WTC11 (cell line): ENCODE measurements around the gene GOLGA8A. TPM values are rescaled to one million over a fixed set of nuclear protein-coding genes. Genes with fewer than 3 reads are reported as not detected.

Source experiments
- ATAC-seq: fragments of 200-7000 bp; cut with Tn5 transposase; 2 replicates; pipeline ENCODE4 v1.10.0; 2021; ENCODE audit warnings: mild to moderate bottlenecking, moderate library complexity
- CTCF ChIA-PET: fragments of 300-600 bp; sonication (Branson Sonifier 250); formaldehyde crosslinking; loops from one replicate; lab custom pipeline; 2021; ENCODE audit warnings: antibody characterized with exemption; lab: Charles Lee
- POLR2A ChIA-PET: fragments of 350-600 bp; sonication (Branson Sonifier 250); formaldehyde crosslinking; loops from one replicate; lab custom pipeline; 2021; ENCODE audit warnings: antibody characterized with exemption; lab: Charles Lee
- DNase-seq: peaks from one replicate; pipeline ENCODE4 v3.0.0; 2021; ENCODE audit warnings: low spot score
- H3K27ac Mint-ChIP-seq: 2 replicates; pipeline ENCODE4 v1.8.0; 2021; ENCODE audit warnings: mixed read lengths
- H3K27me3 Mint-ChIP-seq: 2 replicates; pipeline ENCODE4 v1.8.0; 2021; ENCODE audit warnings: low read depth, mild to moderate bottlenecking, moderate library complexity, mixed read lengths
- H3K36me3 Mint-ChIP-seq: 2 replicates; pipeline ENCODE4 v1.8.0; 2021; ENCODE audit warnings: mixed read lengths
- H3K4me1 Mint-ChIP-seq: 2 replicates; pipeline ENCODE4 v1.8.0; 2022; ENCODE audit warnings: mixed read lengths
- H3K4me3 Mint-ChIP-seq: 2 replicates; pipeline ENCODE4 v1.8.0; 2021; ENCODE audit warnings: mild to moderate bottlenecking, moderate library complexity, mixed read lengths
- H3K9me3 Mint-ChIP-seq: 2 replicates; pipeline ENCODE4 v1.8.0; 2021; ENCODE audit warnings: mixed read lengths
- ATF1 ChIP-seq: sonication (generic); formaldehyde crosslinking; IDR thresholded peaks from 2 replicates; pipeline ENCODE4 v1.8.1; 2023; ENCODE audit warnings: mild to moderate bottlenecking, moderate library complexity, missing genetic modification reagents
- ATF2 ChIP-seq: sonication (generic); formaldehyde crosslinking; IDR thresholded peaks from 2 replicates; pipeline ENCODE4 v1.8.1; 2022; ENCODE audit warnings: low read depth, missing genetic modification reagents, borderline replicate concordance
- E2F5 ChIP-seq: sonication (generic); formaldehyde crosslinking; IDR thresholded peaks from 2 replicates; pipeline ENCODE4 v1.8.1; 2022; ENCODE audit warnings: mild to moderate bottlenecking, moderate library complexity, missing genetic modification reagents
- FOXP1 ChIP-seq: sonication (generic); formaldehyde crosslinking; IDR thresholded peaks from 2 replicates; pipeline ENCODE4 v1.8.0; 2022; ENCODE audit warnings: missing genetic modification reagents, mild to moderate bottlenecking, moderate library complexity, borderline replicate concordance
- HMGA2 ChIP-seq: fragments of 250-450 bp; sonication (Bioruptor Pico); IDR thresholded peaks from 2 replicates; pipeline ENCODE4 v1.4.0; 2021; ENCODE audit warnings: mild to moderate bottlenecking, moderate library complexity
- IRF1 ChIP-seq: sonication (generic); formaldehyde crosslinking; IDR thresholded peaks from 2 replicates; pipeline ENCODE4 v1.8.0; 2023; ENCODE audit warnings: missing genetic modification reagents
- KAT7 ChIP-seq: sonication (generic); formaldehyde crosslinking; IDR thresholded peaks from 2 replicates; pipeline ENCODE4 v1.8.1; 2023; ENCODE audit warnings: missing genetic modification reagents, mild to moderate bottlenecking, borderline replicate concordance
- MXD4 ChIP-seq: fragments of 250-450 bp; sonication (Bioruptor Pico); IDR thresholded peaks from 2 replicates; pipeline ENCODE4 v1.8.0; 2021; ENCODE audit warnings: mild to moderate bottlenecking, moderate library complexity, borderline replicate concordance
- MYBL2 ChIP-seq: sonication (generic); formaldehyde crosslinking; IDR thresholded peaks from 2 replicates; pipeline ENCODE4 v1.8.1; 2023; ENCODE audit warnings: mild to moderate bottlenecking, moderate library complexity, missing genetic modification reagents
- PREB ChIP-seq: sonication (generic); formaldehyde crosslinking; IDR thresholded peaks from 2 replicates; pipeline ENCODE4 v1.8.1; 2022; ENCODE audit warnings: mild to moderate bottlenecking, missing genetic modification reagents, moderate library complexity, borderline replicate concordance
- SMAD4 ChIP-seq: sonication (generic); formaldehyde crosslinking; IDR thresholded peaks from 2 replicates; pipeline ENCODE4 v1.8.0; 2022; ENCODE audit warnings: mild to moderate bottlenecking, missing genetic modification reagents
- STAT6 ChIP-seq: sonication (generic); formaldehyde crosslinking; conservative IDR thresholded peaks from 2 replicates; pipeline ENCODE4 v1.8.1; 2023; ENCODE audit warnings: mild to moderate bottlenecking, low read depth, missing genetic modification reagents, moderate library complexity
- TCF7 ChIP-seq: sonication (generic); formaldehyde crosslinking; IDR thresholded peaks from 2 replicates; pipeline ENCODE4 v1.8.0; 2022; ENCODE audit warnings: mild to moderate bottlenecking, low read depth, missing genetic modification reagents, moderate library complexity
- ZNF121 ChIP-seq: sonication (generic); formaldehyde crosslinking; IDR thresholded peaks from 2 replicates; pipeline ENCODE4 v1.8.0; 2023; ENCODE audit warnings: missing genetic modification reagents
- ZNF396 ChIP-seq: fragments of 250-450 bp; sonication (Bioruptor Pico); IDR thresholded peaks from 2 replicates; pipeline ENCODE4 v1.8.0; 2021; ENCODE audit warnings: mild to moderate bottlenecking, moderate library complexity, borderline replicate concordance
- ZNF671 ChIP-seq: fragments of 250-450 bp; sonication (Bioruptor Pico); IDR thresholded peaks from 2 replicates; pipeline ENCODE4 v1.8.0; 2021; ENCODE audit warnings: mild to moderate bottlenecking
- ZSCAN18 ChIP-seq: fragments of 250-450 bp; sonication (Bioruptor Pico); IDR thresholded peaks from 2 replicates; pipeline ENCODE4 v2.1.2; 2022; ENCODE audit warnings: mild to moderate bottlenecking, moderate library complexity
- total RNA-seq: library from RNA; stranded (reverse); gene quantifications from 3 replicates; pipeline ENCODE4 v1.2.3, GENCODE V29; 2021

The GOLGA8A gene
- total RNA-seq, 1 experiment from 2014 or later = 37.2 TPM

- ChIA-PET CTCF (no interaction called here), POLR2A (no interaction called here)
- no peak for ATAC-seq
- no peak for DNase-seq
- Mint-ChIP-seq H3K27ac (no peak overlapping the region), H3K4me1 (no peaks in the 10 kb centered on the region), H3K27me3 (peaks cover 12% of the 10 kb centered on the region), H3K9me3 (no peaks in the 10 kb centered on the region), H3K4me3 (no peak overlapping the region), H3K36me3 (no peaks in the 10 kb centered on the region)
- TF ChIP-seq ZSCAN18 (CRISPR knock-in tag) (no peak), ATF1 (CRISPR knock-in tag) (no peak), TCF7 (CRISPR knock-in tag) (no peak), STAT6 (CRISPR knock-in tag) (no peak), IRF1 (CRISPR knock-in tag) (no peak), MXD4 (no peak)
These were observed 43.8 kb upstream of the GOLGA8A start for GRCh38 chr15:34481370-34481769.

- no peaks in the 10 kb centered on the region; the same call in 1 of the 2 replicates for H3K27me3 Mint-ChIP-seq
- no peaks in the 10 kb centered on the region for H3K36me3 Mint-ChIP-seq
- CTCF ChIA-PET = no interaction called here
- H3K27ac Mint-ChIP-seq = no peak overlapping the region
- no peaks in the 10 kb centered on the region for H3K4me1 Mint-ChIP-seq
- POLR2A ChIA-PET = no interaction called here
- no peaks in the 10 kb centered on the region for H3K9me3 Mint-ChIP-seq
- DNase-seq = no peak
- H3K4me3 Mint-ChIP-seq = no peak overlapping the region
- TF ChIP-seq ZNF671 = no peak
- no peak for TF ChIP-seq ZNF121 (CRISPR knock-in tag)
- TF ChIP-seq E2F5 (CRISPR knock-in tag) = no peak
- TF ChIP-seq FOXP1 (CRISPR knock-in tag) = no peak
- no peak for TF ChIP-seq SMAD4 (CRISPR knock-in tag)
- TF ChIP-seq ZNF396 (CRISPR knock-in tag) = no peak
- TF ChIP-seq MYBL2 = no peak
- no peak for TF ChIP-seq ATF2
- no peak for TF ChIP-seq PREB (CRISPR knock-in tag)
- TF ChIP-seq HMGA2 = no peak
- no peak for TF ChIP-seq KAT7 (CRISPR knock-in tag)
- no peak for ATAC-seq
These were observed 36.2 kb upstream of the GOLGA8A start for GRCh38 chr15:34473840-34474239.
